Measurements from ENCODE around the gene HOXC9. TPM values are rescaled to one million over a fixed set of nuclear protein-coding genes. Genes with fewer than 3 reads are reported as not detected.

The HOXC9 gene
- total and polyA plus RNA-seq, 8 donors, result 0.08 TPM; not detected in 7

- Histone ChIP-seq H3K9me3 (peaks cover 0 to 10% (median 0%) of the 10 kb centered on the region in 4 donors), H3K36me3 (no peaks in the 10 kb centered on the region), H3K4me1 (peaks cover 8 to 51% (median 18%) of the 10 kb centered on the region in 4 donors), H3K4me3 (no peak overlapping the region), H3K27ac (no peak overlapping the region), H3K27me3 (peaks cover 69 to 100% (median 98%) of the 10 kb centered on the region in 3 donors)
- TF ChIP-seq POLR2A (IDR thresholded peaks at IDR 0.05) (no peak), EP300 (IDR thresholded peaks at IDR 0.05) (no peak), CTCF (IDR thresholded peaks at IDR 0.05) (no peak), POLR2AphosphoS5 (IDR thresholded peaks at IDR 0.05) (no peak)
- WGBS, 5 donors, result 4 to 9% (median 5%) methylated on average over 31 to 47 of the region's 47 CpGs
- intact Hi-C loops (cut with DNase I; ENCODE audit: low total_unique reads), result no loop called here
- no peak for DNase-seq
Measured at GRCh38 chr12:53951577-53952334, 48.2 kb upstream of the HOXC9 start.

GRCh38 chr12:53952335-53952694, 47.6 kb upstream of the HOXC9 start:
- WGBS, 5 donors, result 6 to 20% (median 14%) methylated on average over 13 of the region's 13 CpGs
- Histone ChIP-seq H3K27me3 (peaks cover 75 to 100% (median 100%) of the 10 kb centered on the region in 3 donors), H3K36me3 (no peaks in the 10 kb centered on the region), H3K27ac (no peak overlapping the region), H3K9me3 (peaks cover 0 to 10% (median 0%) of the 10 kb centered on the region in 4 donors), H3K4me1 (peaks cover 8 to 51% (median 18%) of the 10 kb centered on the region in 4 donors), H3K4me3 (no peak overlapping the region)
- intact Hi-C loops (cut with DNase I; ENCODE audit: low total_unique reads), result no loop called here
- DNase-seq, result no peak
- TF ChIP-seq CTCF (IDR thresholded peaks at IDR 0.05) (no peak), POLR2A (IDR thresholded peaks at IDR 0.05) (no peak), EP300 (IDR thresholded peaks at IDR 0.05) (no peak), POLR2AphosphoS5 (IDR thresholded peaks at IDR 0.05) (no peak)

GRCh38 chr12:53952871-53953734, 46.9 kb upstream of the HOXC9 start:
- DNase-seq, result no peak
- 7 to 8% (median 7%) methylated on average over 32 to 38 of the region's 38 CpGs for WGBS, 5 donors
- H3K27me3 ChIP-seq, result peaks cover 81 to 100% (median 100%) of the 10 kb centered on the region in 3 donors
- peaks cover 0 to 10% (median 0%) of the 10 kb centered on the region in 4 donors for H3K9me3 ChIP-seq
- TF ChIP-seq POLR2AphosphoS5 (IDR thresholded peaks at IDR 0.05), result no peak
- no peak for TF ChIP-seq POLR2A (IDR thresholded peaks at IDR 0.05)
- no peak for TF ChIP-seq CTCF (IDR thresholded peaks at IDR 0.05)
- no peak for TF ChIP-seq EP300 (IDR thresholded peaks at IDR 0.05)
- H3K4me1 ChIP-seq, result peaks cover 8 to 51% (median 18%) of the 10 kb centered on the region in 4 donors
- no peaks in the 10 kb centered on the region for H3K36me3 ChIP-seq
- intact Hi-C loops (cut with DNase I; ENCODE audit: low total_unique reads), result no loop called here
- H3K4me3 ChIP-seq, result no peak overlapping the region
- H3K27ac ChIP-seq, result no peak overlapping the region

Data from stomach (tissue), 9 donors.